Astrocyte (in vitro differentiated cells and primary cell): ENCODE data around the gene IQCE.

Experiments
- CTCF ChIP-seq: IDR thresholded peaks from 2 replicates; pipeline ENCODE4 v1.5.1; 2011; ENCODE audit warnings: low read depth, mild to moderate bottlenecking, inconsistent platforms, low read length, moderate library complexity; ENCODE audit not compliant: insufficient read depth
- EZH2 ChIP-seq: IDR thresholded peaks from 2 replicates; pipeline ENCODE4 v1.6.1; 2012; ENCODE audit warnings: mild to moderate bottlenecking, low read length, inconsistent platforms; ENCODE audit not compliant: insufficient read depth

DNA sequence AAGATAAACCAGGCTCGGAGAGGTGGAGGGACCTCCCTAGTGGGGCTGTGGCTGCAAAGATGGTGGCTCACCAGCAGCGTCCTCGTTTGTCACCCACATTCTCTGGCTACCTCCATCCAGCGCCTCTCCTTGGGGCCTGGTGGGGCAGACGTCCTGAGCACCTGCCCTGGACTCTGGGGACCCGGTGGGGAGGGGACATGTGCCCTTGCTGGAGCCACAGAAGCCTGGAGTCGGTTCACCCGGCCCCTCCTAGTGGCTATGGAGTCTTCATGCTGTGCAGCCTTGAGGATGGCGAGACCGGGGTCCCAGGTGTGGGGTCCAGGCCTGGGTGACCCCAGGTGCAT is 87.5 kb downstream of the IQCE start:
- TF ChIP-seq CTCF (no peak), EZH2 (no peak)
